T-helper 1 cell treated with Interleukin-12 subunit alpha and Interleukin-12 subunit beta and Interleukin-4 antibody, amounts not matched to agents 30 ng/mL and 1 ng/mL, for 36 hours (primary cell): ENCODE measurements around the gene SPINK6. TPM values are rescaled to one million over a fixed set of nuclear protein-coding genes. Genes with fewer than 3 reads are reported as not detected.

Experiments
- intact Hi-C: fragments of 100-400 bp; cut with micrococcal nuclease; formaldehyde crosslinking; loops from one replicate; pipeline ENCODE4 v1.15.1; 2024
- total RNA-seq: library from RNA; stranded (reverse); gene quantifications from 2 replicates; pipeline ENCODE4 v1.2.3, GENCODE V29; 2022

Gene SPINK6
- total RNA-seq, 1 donor from 2014 or later = not detected

- intact Hi-C loops = no loop called here
These were observed 18.7 kb downstream of the SPINK6 start for GRCh38 chr5:148221508-148221907.

- intact Hi-C loops = no loop called here
These were observed 21.4 kb downstream of the SPINK6 start for GRCh38 chr5:148224117-148224742.

- intact Hi-C loops = no loop called here
These were observed 25.6 kb downstream of the SPINK6 start for GRCh38 chr5:148228392-148228984.

- intact Hi-C loops = no loop called here
These were observed 27.0 kb downstream of the SPINK6 start for GRCh38 chr5:148229840-148230239.

- intact Hi-C loops = no loop called here
These were observed 27.4 kb downstream of the SPINK6 start for GRCh38 chr5:148230240-148230639.

GRCh38 chr5:148237785-148238417 lies 35.1 kb downstream of the SPINK6 start:
- intact Hi-C loops = no loop called here

GRCh38 chr5:148238418-148238794 lies 35.6 kb downstream of the SPINK6 start, which contains the start of gene MARCOL:
Gene MARCOL, plus strand, starts transcription at chr5:148238525. Its CDS starts 73 bp downstream, at chr5:148238598.
- intact Hi-C loops = no loop called here

- intact Hi-C loops = no loop called here
These were observed 46.1 kb downstream of the SPINK6 start for GRCh38 chr5:148248894-148249293.

GRCh38 chr5:148255456-148255855 lies 52.6 kb downstream of the SPINK6 start:
- intact Hi-C loops = no loop called here

GRCh38 chr5:148259288-148259687 lies 56.4 kb downstream of the SPINK6 start:
- intact Hi-C loops = no loop called here

GRCh38 chr5:148261221-148261620 lies 58.4 kb downstream of the SPINK6 start:
- intact Hi-C loops = no loop called here

Other genes with a start within 250 kb of the SPINK6 start
- gene SPINK5, start 139.1 kb upstream of the SPINK6 start, total RNA-seq = not detected in 2 replicates
- gene SPINK14, start 34.5 kb upstream of the SPINK6 start, total RNA-seq = not detected in 2 replicates
- gene MARCOL, start 35.5 kb downstream of the SPINK6 start, total RNA-seq = not detected in 2 replicates
- not detected in 2 replicates for gene SPINK13, start 65.8 kb downstream of the SPINK6 start, total RNA-seq
- not detected in 2 replicates for gene SPINK7, start 109.4 kb downstream of the SPINK6 start, total RNA-seq
- not detected in 2 replicates for gene SPINK9, start 132.5 kb downstream of the SPINK6 start, total RNA-seq
- 51.7 and 66.2 TPM in 2 replicates for gene FBXO38, start 180.9 kb downstream of the SPINK6 start, total RNA-seq